GM12878 (cell line): ENCODE results near the gene RANBP1. TPM values are rescaled to one million over a fixed set of nuclear protein-coding genes. Genes with fewer than 3 reads are reported as not detected.

Experiments
- ATAC-seq: fragments of 200-7000 bp; cut with Tn5 transposase; 3 replicates; pipeline ENCODE4 v1.9.1; 2020; ENCODE audit warnings: mild to moderate bottlenecking, moderate library complexity
- BruUV-seq: library from RNA; stranded (reverse); fragments of 400-500 nt; replicated peaks from 2 replicates; lab custom pipeline; 2021; lab: Mats Ljungman, UMichigan
- CTCF ChIA-PET: fragments of 300-600 bp; sonication (Branson Sonifier 250); formaldehyde crosslinking; extraction: SDS; loops from one replicate; lab custom pipeline; 2021; ENCODE audit warnings: inconsistent platforms; lab: Yijun Ruan, JAX
- POLR2A ChIA-PET: fragments of 350-600 bp; formaldehyde crosslinking; extraction: SDS; loops from one replicate; lab custom pipeline; 2021; ENCODE audit warnings: inconsistent platforms; lab: Charles Lee
- RAD21 ChIA-PET: fragments of 300-600 bp; sonication (Branson Sonifier 250); formaldehyde crosslinking; loops from one replicate; lab custom pipeline; 2023; ENCODE audit warnings: antibody characterized with exemption; ENCODE audit not compliant: unreplicated experiment; lab: Charles Lee
- SMC1A ChIA-PET: fragments of 300-600 bp; sonication (Branson Sonifier 250); formaldehyde crosslinking; loops from one replicate; lab custom pipeline; 2023; ENCODE audit not compliant: unreplicated experiment, uncharacterized antibody; lab: Charles Lee
- DNase-seq: peaks from one replicate; pipeline ENCODE4 v3.0.0-alpha.2; 2011; ENCODE audit warnings: low read depth, low spot score
- FAIRE-seq: peaks from 3 replicates; lab custom pipeline; 2011; peaks lifted over from hg19 to GRCh38; lab: Jason Lieb, UNC
- H2AFZ ChIP-seq: 2 replicates; pipeline ENCODE4 v1.6.0; 2011; ENCODE audit warnings: low read depth, low read length, control low read depth; ENCODE audit not compliant: control insufficient read depth
- H3K27ac ChIP-seq: 2 replicates; pipeline ENCODE4 v1.5.1; 2011; ENCODE audit warnings: control low read depth; ENCODE audit not compliant: control insufficient read depth, insufficient read depth
- H3K27me3 ChIP-seq, 2 experiments: replicated peaks in 1 of 2; 2 replicates each; pipeline versions ENCODE4 v1.6.0 to v1.6.1; 2011; ENCODE audit warnings: low read length in 1 of 2; ENCODE audit not compliant: control insufficient read depth in 2 of 2, insufficient read depth in 2 of 2
- H3K36me3 ChIP-seq, 2 experiments: 2 replicates each; pipeline ENCODE4 v1.5.1; 2011; ENCODE audit warnings: low read length in 1 of 2; ENCODE audit not compliant: control insufficient read depth in 2 of 2, insufficient read depth in 2 of 2
- H3K4me1 ChIP-seq: 2 replicates; pipeline ENCODE4 v1.6.1; 2011; ENCODE audit warnings: mild to moderate bottlenecking, low read length, moderate library complexity, mixed read lengths; ENCODE audit not compliant: control insufficient read depth, insufficient read depth
- H3K4me2 ChIP-seq: 2 replicates; pipeline ENCODE4 v1.6.0; 2011; ENCODE audit warnings: control low read depth; ENCODE audit not compliant: control insufficient read depth, insufficient read depth
- H3K4me3 ChIP-seq: fragments of 200-600 bp; sonication (generic); 2 replicates; pipeline ENCODE4 v1.5.1; 2016
- H3K79me2 ChIP-seq: 2 replicates; pipeline ENCODE4 v1.6.0; 2011; ENCODE audit warnings: low read length; ENCODE audit not compliant: control insufficient read depth, insufficient read depth
- H3K9ac ChIP-seq: 2 replicates; pipeline ENCODE4 v1.8.0; 2011; ENCODE audit warnings: low read length, control low read depth, mixed read lengths; ENCODE audit not compliant: control insufficient read depth, insufficient read depth
- H3K9me3 ChIP-seq: replicated peaks from 3 replicates; pipeline ENCODE4 v1.5.1; 2011; ENCODE audit warnings: mild to moderate bottlenecking, low read length; ENCODE audit not compliant: control insufficient read depth, insufficient read depth
- H4K20me1 ChIP-seq: 2 replicates; pipeline ENCODE4 v1.6.0; 2011; ENCODE audit not compliant: control insufficient read depth, insufficient read depth
- CHD1 ChIP-seq: IDR thresholded peaks from 2 replicates; pipeline ENCODE4 v1.6.1; 2012; ENCODE audit warnings: low read depth, low read length, improper control_type of control experiment
- EED ChIP-seq: sonication (generic); IDR thresholded peaks from 2 replicates; pipeline ENCODE4 v1.6.1; 2016; ENCODE audit warnings: antibody characterized with exemption, low read depth
- FOXM1 ChIP-seq: IDR thresholded peaks from 2 replicates; pipeline ENCODE4 v1.6.1; 2012; ENCODE audit warnings: low read depth, mild to moderate bottlenecking, inconsistent platforms, low read length, moderate library complexity
- MYC ChIP-seq: IDR thresholded peaks from 2 replicates; pipeline ENCODE4 v1.6.1; 2011; ENCODE audit warnings: mild to moderate bottlenecking, low read length, moderate library complexity, inconsistent platforms; ENCODE audit not compliant: insufficient read depth, insufficient replicate concordance, insufficient read length, severe bottlenecking
- NFYA ChIP-seq: IDR thresholded peaks from 2 replicates; pipeline ENCODE4 v1.6.1; 2011; ENCODE audit warnings: low read depth, mild to moderate bottlenecking, low read length, improper control_type of control experiment, borderline replicate concordance
- POU2F2 ChIP-seq: IDR thresholded peaks from 3 replicates; pipeline ENCODE4 v1.6.1; 2011; ENCODE audit warnings: low read depth, mild to moderate bottlenecking, low read length, borderline replicate concordance
- RAD21 ChIP-seq: IDR thresholded peaks from 2 replicates; pipeline ENCODE4 v1.6.1; 2011; ENCODE audit warnings: mild to moderate bottlenecking, low read depth, low read length, moderate library complexity; ENCODE audit not compliant: insufficient read depth
- RB1 ChIP-seq: fragments of 450-650 bp; formaldehyde crosslinking; IDR thresholded peaks from 2 replicates; pipeline ENCODE4 v1.6.1; 2017; ENCODE audit warnings: mild to moderate bottlenecking, borderline replicate concordance
- TBL1XR1 ChIP-seq: IDR thresholded peaks from 2 replicates; pipeline ENCODE4 v1.6.1; 2012; ENCODE audit warnings: low read depth, low read length, improper control_type of control experiment
- WRNIP1 ChIP-seq: IDR thresholded peaks from 2 replicates; pipeline ENCODE4 v1.6.1; 2011; ENCODE audit warnings: low read depth, low read length, improper control_type of control experiment, borderline replicate concordance
- WGBS: methylation state at CpG from one replicate; pipeline ENCODE4 v1.1.6; 2016; ENCODE audit warnings: low lambda C conversion rate; ENCODE audit not compliant: insufficient replicate concordance, insufficient coverage; ENCODE audit errors: missing lambda C conversion rate; 5-methylcytosine and 5-hydroxymethylcytosine counted together
- in situ Hi-C: fragments of 300-500 bp; cut with MboI; formaldehyde crosslinking; loops from 9 replicates; pipeline ENCODE4 v1.14.3; 2018; ENCODE audit warnings: mixed read lengths
- intact Hi-C: fragments of 100-400 bp; cut with micrococcal nuclease; formaldehyde crosslinking; loops from one replicate; pipeline ENCODE4 v1.14.2; 2022; ENCODE audit not compliant: unreplicated experiment
- polyA plus RNA-seq, 11 experiments: library from polyadenylated mRNA; depleted of rRNA in 4 of 11; unstranded in 6 of 11; stranded (reverse) in 5 of 11; fragments of >200 nt; fragmentation: Nextera tagmentation in 4 of 11; fragmentation: Illumina TruSeq in 1 of 11; extraction: Ambion mirVana in 4 of 11; extraction: Trizol in 1 of 11; gene quantifications; 1 replicate in 1 of 11; 2 replicates in 10 of 11; pipeline versions ENCODE4 v1.2.1 to v1.2.3, GENCODE V29; 2011 to 2016; ENCODE audit warnings: inconsistent platforms in 2 of 11, missing spikeins in 2 of 11, low read depth in 1 of 11
- total RNA-seq, 4 experiments: library from RNA; depleted of rRNA in 3 of 4; stranded (reverse); fragments of >200 nt in 3 of 4; fragmentation: Illumina TruSeq in 1 of 4; extraction: Trizol in 1 of 4; gene quantifications; 2 replicates each; pipeline versions ENCODE4 v1.2.1 to v1.2.3, GENCODE V29; 2013 to 2021
- TF ChIP-seq, protein P1 (sequence below): fragments of 450-650 bp; IDR thresholded peaks from 2 replicates; pipeline ENCODE4 v1.6.1; 2018; ENCODE audit warnings: borderline replicate concordance, mild to moderate bottlenecking; ENCODE audit not compliant: partially characterized antibody
- TF ChIP-seq, protein P2 (sequence below): IDR thresholded peaks from 2 replicates; pipeline ENCODE4 v1.6.1; 2012; ENCODE audit warnings: low read depth, low read length, improper control_type of control experiment
- TF ChIP-seq, protein P3 (sequence below): fragments of 450-650 bp; IDR thresholded peaks from 2 replicates; pipeline ENCODE4 v1.6.1; 2017; ENCODE audit warnings: antibody characterized with exemption, mild to moderate bottlenecking, moderate library complexity
- TF ChIP-seq, protein P4 (sequence below): fragments of 450-650 bp; IDR thresholded peaks from 2 replicates; pipeline ENCODE4 v1.6.1; 2014; ENCODE audit warnings: mild to moderate bottlenecking
- TF ChIP-seq, protein P5 (sequence below), 3 experiments: IDR thresholded peaks in 2 of 3; conservative IDR thresholded peaks in 1 of 3; 2 replicates each; pipeline ENCODE4 v1.5.1; 2011; ENCODE audit warnings: low read depth in 3 of 3, low read length in 3 of 3, mild to moderate bottlenecking in 3 of 3, control low read depth in 2 of 3, moderate library complexity in 2 of 3, inconsistent platforms in 1 of 3, mixed read lengths in 1 of 3; ENCODE audit not compliant: control insufficient read depth in 2 of 3, insufficient read depth in 1 of 3; ENCODE audit errors: extremely low read depth in 1 of 3

RANBP1 gene
- total and polyA plus RNA-seq, 10 of the 15 experiments (the other 5 are each of a cell fraction or from before 2014, with no cell fraction given), result 55.3 to 808 (median 394) TPM

- in situ Hi-C loops (no loop called here), intact Hi-C loops (no loop called here)
- H3K4me1 ChIP-seq, result no peaks in the 10 kb centered on the region
- no peak overlapping the region for H3K4me3 ChIP-seq
- no peaks in the 10 kb centered on the region for H4K20me1 ChIP-seq
- no TSS peak for BruUV-seq
- H3K27ac ChIP-seq, result no peak overlapping the region
- ATAC-seq, result no peak
- H3K9ac ChIP-seq, result no peak overlapping the region
- WGBS, result 46% methylated on average over 11 of the region's 11 CpGs
- ChIA-PET POLR2A (no interaction called here), SMC1A (no interaction called here), CTCF (interaction anchor here (1.8 kb wide), 1 partner anchor 65 kb away, joined by 4 read pairs; no protein-coding TSS in a partner anchor), RAD21 (no interaction called here)
- no peak overlapping the region for H2AFZ ChIP-seq
- no peak for FAIRE-seq
- H3K9me3 ChIP-seq, result no peaks in the 10 kb centered on the region
- H3K4me2 ChIP-seq, result no peak overlapping the region
- H3K36me3 ChIP-seq, result no peaks in the 10 kb centered on the region
- H3K27me3 ChIP-seq, result no peaks in the 10 kb centered on the region
- no peaks in the 10 kb centered on the region for H3K79me2 ChIP-seq
- no peak for DNase-seq
- TF ChIP-seq, protein P1, sequence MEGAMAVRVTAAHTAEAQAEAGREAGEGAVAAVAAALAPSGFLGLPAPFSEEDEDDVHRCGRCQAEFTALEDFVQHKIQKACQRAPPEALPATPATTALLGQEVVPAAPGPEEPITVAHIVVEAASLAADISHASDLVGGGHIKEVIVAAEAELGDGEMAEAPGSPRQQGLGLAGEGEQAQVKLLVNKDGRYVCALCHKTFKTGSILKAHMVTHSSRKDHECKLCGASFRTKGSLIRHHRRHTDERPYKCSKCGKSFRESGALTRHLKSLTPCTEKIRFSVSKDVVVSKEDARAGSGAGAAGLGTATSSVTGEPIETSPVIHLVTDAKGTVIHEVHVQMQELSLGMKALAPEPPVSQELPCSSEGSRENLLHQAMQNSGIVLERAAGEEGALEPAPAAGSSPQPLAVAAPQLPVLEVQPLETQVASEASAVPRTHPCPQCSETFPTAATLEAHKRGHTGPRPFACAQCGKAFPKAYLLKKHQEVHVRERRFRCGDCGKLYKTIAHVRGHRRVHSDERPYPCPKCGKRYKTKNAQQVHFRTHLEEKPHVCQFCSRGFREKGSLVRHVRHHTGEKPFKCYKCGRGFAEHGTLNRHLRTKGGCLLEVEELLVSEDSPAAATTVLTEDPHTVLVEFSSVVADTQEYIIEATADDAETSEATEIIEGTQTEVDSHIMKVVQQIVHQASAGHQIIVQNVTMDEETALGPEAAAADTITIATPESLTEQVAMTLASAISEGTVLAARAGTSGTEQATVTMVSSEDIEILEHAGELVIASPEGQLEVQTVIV, result no peak
- no peak for TF ChIP-seq RAD21
- TF ChIP-seq EED, result no peak
- no peak for TF ChIP-seq FOXM1
- no peak for TF ChIP-seq NFYA
- no peak for TF ChIP-seq MYC
- TF ChIP-seq, protein P2, sequence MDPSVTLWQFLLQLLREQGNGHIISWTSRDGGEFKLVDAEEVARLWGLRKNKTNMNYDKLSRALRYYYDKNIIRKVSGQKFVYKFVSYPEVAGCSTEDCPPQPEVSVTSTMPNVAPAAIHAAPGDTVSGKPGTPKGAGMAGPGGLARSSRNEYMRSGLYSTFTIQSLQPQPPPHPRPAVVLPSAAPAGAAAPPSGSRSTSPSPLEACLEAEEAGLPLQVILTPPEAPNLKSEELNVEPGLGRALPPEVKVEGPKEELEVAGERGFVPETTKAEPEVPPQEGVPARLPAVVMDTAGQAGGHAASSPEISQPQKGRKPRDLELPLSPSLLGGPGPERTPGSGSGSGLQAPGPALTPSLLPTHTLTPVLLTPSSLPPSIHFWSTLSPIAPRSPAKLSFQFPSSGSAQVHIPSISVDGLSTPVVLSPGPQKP, result no peak
- TF ChIP-seq, protein P3, sequence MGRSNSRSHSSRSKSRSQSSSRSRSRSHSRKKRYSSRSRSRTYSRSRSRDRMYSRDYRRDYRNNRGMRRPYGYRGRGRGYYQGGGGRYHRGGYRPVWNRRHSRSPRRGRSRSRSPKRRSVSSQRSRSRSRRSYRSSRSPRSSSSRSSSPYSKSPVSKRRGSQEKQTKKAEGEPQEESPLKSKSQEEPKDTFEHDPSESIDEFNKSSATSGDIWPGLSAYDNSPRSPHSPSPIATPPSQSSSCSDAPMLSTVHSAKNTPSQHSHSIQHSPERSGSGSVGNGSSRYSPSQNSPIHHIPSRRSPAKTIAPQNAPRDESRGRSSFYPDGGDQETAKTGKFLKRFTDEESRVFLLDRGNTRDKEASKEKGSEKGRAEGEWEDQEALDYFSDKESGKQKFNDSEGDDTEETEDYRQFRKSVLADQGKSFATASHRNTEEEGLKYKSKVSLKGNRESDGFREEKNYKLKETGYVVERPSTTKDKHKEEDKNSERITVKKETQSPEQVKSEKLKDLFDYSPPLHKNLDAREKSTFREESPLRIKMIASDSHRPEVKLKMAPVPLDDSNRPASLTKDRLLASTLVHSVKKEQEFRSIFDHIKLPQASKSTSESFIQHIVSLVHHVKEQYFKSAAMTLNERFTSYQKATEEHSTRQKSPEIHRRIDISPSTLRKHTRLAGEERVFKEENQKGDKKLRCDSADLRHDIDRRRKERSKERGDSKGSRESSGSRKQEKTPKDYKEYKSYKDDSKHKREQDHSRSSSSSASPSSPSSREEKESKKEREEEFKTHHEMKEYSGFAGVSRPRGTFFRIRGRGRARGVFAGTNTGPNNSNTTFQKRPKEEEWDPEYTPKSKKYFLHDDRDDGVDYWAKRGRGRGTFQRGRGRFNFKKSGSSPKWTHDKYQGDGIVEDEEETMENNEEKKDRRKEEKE, result no peak
- TF ChIP-seq TBL1XR1, result no peak
- no peak for TF ChIP-seq CHD1
- TF ChIP-seq, protein P4, sequence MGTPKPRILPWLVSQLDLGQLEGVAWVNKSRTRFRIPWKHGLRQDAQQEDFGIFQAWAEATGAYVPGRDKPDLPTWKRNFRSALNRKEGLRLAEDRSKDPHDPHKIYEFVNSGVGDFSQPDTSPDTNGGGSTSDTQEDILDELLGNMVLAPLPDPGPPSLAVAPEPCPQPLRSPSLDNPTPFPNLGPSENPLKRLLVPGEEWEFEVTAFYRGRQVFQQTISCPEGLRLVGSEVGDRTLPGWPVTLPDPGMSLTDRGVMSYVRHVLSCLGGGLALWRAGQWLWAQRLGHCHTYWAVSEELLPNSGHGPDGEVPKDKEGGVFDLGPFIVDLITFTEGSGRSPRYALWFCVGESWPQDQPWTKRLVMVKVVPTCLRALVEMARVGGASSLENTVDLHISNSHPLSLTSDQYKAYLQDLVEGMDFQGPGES, result no peak
- TF ChIP-seq POU2F2, result no peak
- no peak for TF ChIP-seq RB1
- TF ChIP-seq, protein P5, sequence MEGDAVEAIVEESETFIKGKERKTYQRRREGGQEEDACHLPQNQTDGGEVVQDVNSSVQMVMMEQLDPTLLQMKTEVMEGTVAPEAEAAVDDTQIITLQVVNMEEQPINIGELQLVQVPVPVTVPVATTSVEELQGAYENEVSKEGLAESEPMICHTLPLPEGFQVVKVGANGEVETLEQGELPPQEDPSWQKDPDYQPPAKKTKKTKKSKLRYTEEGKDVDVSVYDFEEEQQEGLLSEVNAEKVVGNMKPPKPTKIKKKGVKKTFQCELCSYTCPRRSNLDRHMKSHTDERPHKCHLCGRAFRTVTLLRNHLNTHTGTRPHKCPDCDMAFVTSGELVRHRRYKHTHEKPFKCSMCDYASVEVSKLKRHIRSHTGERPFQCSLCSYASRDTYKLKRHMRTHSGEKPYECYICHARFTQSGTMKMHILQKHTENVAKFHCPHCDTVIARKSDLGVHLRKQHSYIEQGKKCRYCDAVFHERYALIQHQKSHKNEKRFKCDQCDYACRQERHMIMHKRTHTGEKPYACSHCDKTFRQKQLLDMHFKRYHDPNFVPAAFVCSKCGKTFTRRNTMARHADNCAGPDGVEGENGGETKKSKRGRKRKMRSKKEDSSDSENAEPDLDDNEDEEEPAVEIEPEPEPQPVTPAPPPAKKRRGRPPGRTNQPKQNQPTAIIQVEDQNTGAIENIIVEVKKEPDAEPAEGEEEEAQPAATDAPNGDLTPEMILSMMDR (IDR thresholded peaks at IDR 0.05 in 2 of 3, conservative IDR thresholded peaks at IDR 0.05 in 1 of 3; ENCODE audit: control insufficient read depth in 2 of 3, extremely low read depth in 1 of 3, insufficient read depth in 1 of 3, low read depth in 3 of 3, low read length in 3 of 3), result no peak
- no peak for TF ChIP-seq WRNIP1
Measured at GRCh38 chr22:20173246-20173645, 57.3 kb downstream of the RANBP1 start.
